GM19324 (cell line): ENCODE results near the gene ATP1A1.

Source experiments
- ATAC-seq: cut with Tn5 transposase; IDR thresholded peaks from one replicate; pipeline ENCODE4 v1.9.1; 2021; ENCODE audit warnings: mild to moderate bottlenecking, moderate library complexity; ENCODE audit not compliant: unreplicated experiment, low FRiP score

Gene ATP1A1

DNA sequence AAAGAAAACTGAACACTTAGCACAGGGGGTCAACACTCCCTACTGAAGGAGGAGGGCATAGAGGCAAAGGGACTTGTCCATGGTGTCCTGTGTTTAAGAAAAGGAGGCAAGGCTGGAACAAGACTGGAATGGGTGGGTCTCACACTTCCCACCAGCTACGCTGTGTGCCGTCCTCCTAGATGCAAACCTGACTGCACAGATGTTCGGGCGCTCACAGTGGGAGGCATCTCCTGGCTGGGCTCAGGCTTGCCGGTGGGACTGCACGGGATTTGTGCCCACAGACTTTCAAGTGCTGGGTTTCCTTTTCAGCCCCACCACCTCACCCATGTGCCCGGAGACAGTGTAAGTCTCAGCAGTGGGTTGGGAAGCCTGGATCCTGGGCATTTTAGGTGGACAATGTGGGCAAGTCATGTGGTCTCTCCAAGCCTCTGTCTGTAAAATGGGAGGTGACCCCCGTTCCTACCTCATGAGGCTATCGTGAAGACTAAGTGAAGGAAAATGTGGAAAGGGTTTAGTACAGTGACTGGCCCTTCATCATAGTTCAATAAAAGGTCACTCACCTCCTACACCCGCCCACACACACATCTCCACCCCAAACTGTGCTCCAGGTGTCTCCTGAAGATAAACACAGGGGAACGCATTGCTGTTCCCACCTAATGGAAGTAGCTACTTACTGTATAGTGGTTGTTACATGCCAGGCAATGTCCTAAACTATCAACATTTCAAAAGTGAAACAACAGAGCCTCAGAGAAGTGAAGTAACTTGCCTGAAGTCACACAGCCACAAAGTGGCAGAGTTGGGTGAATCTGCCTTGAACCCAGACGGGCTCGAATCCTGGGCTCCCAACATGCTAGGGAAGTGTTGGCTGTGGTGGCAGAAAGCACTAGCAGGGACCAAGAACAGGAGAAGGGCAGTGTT is 36.0 kb downstream of the ATP1A1 start:
- no peak for ATAC-seq

DNA sequence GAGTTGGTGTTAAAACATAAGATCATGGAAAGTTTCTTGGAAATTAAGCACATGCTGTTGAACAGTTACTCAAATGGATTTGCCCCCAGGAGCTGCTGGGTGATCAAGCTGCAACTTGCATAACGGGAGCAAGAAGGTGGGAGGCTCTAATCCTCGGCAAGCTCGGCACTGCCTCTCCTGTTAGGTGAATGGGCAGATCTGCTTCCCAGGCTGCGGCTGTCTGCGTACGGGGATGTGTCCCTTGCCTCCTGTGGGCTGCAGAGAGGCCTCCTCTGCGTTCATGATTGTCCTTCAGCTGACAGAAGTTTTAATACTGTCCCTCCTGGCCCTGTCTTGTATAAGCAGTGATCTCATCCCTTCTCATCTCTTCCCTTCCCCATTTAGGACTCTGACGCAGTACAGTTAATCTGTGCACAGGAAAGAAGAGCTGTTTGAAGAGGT is 36.7 kb downstream of the ATP1A1 start:
- ATAC-seq: no peak

DNA sequence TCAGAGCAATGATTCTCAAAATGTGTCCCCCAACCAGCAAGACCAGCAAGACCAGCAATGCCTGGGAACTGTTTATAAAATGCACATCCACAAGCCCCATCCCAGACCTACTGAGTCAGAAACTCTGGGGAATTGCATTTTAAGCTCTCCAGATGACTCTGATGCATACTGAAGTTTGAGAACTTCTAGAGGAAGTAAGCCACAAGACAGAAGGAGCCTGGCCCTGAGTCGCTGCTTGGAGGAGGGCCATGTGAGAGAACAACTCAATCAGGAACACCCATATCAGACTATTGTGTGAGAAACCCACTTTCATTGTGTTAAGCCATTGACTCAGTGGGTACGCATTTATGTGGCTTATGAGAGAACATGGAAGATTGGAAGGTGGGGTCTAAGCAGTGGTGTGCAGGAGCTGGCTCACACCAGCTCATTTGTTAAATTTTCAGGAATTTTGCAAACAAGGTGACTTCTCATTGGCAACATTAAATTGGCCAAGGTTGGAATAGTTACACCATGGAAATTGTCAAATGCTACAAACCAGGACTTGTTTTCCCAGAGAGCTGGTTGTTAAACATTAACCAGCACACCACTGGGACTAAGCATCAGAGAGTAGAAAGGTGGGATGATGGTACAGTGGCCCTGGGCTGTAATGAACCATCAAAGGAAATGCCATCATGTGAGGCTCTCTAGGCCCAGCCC is 38.9 kb downstream of the ATP1A1 start:
- ATAC-seq: no peak

DNA sequence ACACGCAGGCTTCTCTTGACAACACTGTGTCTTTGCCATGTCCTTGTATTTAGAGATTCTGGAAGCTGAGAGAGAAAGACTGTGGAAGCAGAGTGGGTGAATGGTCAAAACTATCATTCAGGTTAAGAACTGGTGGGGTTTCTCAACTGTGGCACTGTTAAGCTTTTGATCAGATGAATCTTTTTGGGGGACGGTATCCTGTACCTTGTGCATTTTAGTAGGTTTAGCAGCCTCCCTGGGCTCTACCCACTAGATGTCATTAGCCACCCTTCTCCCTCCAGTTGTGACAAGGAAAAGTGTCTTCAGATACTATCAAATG is 39.4 kb downstream of the ATP1A1 start:
- no peak for ATAC-seq

DNA sequence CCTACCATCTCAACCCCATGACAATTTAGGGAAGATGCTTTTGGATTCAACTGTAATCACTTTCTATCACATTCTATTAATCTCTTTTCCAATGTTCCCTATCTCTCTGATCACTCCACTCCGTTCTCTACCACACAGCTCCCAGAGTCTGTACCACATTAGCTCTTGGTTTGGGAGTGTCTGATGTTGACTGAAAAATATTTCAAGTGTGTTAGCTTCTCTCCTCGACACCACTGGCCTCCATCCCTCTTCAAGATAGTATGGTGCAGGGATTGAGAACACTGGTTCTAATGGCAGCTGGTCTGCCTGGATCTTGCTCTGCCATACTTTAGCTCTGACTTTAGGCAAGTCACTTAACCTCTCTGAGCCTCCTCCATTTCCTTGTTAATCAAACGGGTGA is 39.9 kb downstream of the ATP1A1 start:
- no peak for ATAC-seq

DNA sequence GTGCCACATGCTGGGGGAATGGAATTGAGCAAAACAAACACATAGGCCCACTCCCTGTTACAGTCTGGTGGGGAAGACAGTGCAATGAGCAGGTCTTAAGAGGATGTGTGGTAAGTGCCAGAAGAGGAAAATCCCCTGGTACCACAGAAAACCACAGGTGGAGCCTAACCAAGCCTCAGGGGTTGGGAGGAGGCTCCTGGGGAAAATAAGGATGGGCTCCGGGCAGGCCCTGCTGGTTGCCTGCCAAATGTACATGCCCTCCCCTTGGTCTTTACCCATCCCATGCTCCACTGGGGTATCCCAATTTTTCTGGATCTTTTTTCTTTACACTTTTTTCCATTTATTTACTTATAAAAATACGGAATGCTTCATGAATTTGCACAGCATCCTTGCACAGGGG is 40.4 kb downstream of the ATP1A1 start:
- ATAC-seq: no peak

DNA sequence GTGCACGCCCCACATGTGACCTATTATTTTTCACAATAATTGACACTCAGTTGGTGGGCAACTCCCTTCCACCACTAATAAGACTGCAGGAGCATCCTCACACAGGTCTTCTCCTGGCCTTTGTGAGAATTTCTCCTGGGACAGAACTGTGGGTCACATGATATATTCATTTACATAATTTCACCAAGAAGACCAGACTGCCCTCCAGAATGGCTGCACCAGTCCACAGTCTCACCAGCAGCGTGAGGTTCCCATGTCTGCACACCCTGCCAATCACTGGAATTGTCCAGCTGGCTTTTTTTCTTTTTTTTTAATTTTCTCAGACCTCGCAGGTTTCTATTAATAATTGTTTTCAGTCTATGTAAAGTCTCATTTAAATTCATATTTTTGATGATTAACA is 41.3 kb downstream of the ATP1A1 start:
- ATAC-seq: no peak

DNA sequence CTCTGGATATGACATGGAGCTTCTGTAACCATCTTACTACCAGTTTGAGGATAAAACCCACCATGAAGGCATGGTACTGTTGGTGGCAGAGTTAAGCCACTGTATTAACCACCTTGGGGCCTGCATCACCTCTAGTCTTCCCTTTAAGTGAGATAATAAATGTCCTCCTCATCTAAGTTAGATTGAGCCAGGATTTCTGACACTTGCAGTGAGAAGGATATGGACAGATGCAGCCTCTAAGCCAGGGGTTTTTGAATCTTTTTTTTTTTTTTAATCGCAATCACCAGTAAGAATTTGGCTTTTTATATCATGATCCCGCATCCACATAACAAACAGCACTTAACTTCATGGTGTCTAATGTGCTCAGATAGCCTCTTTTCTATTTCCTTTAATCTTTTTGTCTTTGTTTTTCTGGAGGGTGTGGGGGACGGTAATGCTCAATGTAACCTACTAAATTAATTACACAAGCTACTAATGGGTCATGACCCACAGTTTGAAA is 42.2 kb downstream of the ATP1A1 start:
- ATAC-seq: no peak

DNA sequence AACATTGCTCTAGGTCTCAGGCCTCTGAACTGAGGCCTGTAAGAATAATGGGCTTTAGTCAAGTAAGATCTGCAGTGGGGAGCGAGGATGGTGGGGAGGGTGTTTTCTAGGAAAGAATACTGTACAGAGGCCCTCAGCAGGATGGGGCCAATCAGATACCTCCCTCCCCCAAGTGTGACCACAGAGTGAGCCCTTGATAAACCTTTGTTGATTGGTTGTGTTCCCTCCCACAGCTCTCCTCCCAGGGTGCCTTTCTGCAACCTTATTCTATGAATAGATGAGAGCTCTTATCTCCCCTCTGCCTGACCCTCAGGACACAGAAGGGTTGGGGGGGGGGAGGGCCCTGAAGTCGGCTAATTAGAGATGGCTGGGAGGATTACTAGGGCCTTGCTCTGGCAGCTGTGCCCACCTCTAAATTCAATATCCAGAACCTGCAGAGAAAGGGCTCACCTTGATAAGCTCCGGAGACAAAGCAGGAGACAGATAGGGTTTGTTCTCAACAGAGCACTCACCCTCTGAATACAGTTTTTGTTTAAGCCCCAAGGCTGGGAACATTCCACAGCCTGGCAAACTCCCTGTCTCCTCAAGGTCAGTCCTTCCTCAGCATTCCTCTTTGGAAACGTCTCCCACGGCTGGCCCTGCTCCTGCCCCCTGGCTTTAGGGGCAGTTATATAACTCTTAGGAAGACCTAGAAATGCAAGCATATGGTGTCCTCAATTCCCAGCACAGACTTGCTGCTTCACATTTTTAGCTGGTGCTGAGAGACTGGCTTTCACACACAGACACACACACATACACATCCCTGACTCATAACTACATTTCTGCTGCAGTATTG is 42.9 kb downstream of the ATP1A1 start:
- no peak for ATAC-seq

DNA sequence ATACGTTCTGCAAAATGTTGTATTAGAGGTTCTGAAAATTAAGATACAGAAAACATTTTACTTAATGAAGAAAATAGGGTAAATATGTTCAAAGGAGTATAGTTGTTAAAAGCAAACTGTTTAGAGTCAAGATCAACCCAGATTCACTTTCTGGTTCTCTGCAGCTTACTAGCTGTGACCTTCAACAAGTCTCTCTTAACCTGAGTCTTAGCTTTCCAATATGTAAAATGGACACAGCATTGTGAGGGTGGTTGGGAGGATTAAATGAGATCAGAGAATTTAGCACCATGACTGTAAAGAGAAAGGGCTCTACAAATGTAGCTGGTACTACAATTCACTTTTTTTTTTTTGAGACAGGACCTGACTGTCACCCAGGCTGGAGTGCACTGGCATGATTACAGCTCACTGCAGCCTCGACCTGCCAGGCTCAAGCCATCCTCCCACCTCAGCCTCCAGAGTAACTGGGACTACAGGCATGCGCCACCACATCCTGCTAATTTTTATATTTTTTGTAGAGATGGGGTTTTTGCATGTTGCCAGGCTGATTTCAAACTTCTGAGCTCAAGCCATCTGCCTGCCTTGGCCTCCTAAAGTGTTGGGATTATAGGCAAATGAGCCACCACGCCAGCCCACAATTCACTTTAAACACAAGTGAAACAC is 43.9 kb downstream of the ATP1A1 start:
- no peak for ATAC-seq

DNA sequence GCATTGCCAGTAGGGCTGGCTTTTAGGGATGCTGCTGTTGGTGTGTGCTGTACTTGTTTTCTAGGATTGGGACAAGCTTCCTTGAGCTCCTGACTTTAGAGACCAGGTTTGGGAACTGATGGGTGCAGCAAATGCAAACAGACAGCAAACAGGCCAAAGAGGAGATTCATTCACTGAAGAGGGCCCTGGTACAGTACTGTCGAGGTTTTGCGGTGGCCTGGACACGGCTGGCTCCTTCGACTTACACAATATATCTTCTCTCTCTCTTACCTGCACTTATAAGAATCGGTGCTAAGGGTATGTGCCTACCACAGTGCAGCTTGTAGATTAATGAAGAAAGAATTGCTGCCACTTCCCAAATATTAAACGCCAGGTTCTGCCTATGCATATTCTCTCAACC is 44.6 kb downstream of the ATP1A1 start:
- no peak for ATAC-seq

DNA sequence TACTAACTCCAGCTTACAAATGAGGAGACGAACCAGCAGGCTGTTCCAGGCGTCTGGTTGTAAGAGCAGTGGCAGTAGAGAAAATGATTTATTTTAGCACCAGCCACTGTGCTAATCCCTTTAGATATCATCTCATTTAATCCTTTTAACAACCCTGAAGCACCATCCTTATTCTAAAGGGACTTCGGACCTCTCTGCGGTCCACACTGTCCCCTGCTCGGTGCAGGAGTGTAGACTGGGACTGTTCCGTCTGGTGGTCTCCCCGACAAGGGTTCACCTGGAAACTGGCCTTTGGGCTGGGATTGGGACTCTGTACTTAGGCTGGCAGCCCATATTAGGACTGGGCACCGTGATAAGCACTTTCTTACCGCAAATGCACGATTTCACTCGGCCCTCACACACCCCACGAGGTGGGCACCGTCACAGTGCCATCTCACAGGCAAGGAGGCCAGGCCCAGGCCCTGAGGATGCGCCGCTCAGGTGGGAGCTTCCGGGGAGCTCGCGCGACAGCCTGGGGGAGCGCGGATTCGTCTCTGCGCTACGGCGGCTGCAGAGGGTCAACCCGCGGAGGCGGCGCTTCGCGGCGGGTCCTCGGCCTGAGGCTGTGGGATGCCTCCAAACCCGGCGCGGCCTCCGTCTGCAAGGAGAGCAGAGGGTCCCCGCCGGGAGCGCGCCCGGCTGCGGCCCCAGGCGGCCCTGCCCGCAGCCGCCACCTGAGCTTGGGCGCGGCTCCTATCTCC is 45.2 kb downstream of the ATP1A1 start:
- peak; percentile 80 for ATAC-seq

DNA sequence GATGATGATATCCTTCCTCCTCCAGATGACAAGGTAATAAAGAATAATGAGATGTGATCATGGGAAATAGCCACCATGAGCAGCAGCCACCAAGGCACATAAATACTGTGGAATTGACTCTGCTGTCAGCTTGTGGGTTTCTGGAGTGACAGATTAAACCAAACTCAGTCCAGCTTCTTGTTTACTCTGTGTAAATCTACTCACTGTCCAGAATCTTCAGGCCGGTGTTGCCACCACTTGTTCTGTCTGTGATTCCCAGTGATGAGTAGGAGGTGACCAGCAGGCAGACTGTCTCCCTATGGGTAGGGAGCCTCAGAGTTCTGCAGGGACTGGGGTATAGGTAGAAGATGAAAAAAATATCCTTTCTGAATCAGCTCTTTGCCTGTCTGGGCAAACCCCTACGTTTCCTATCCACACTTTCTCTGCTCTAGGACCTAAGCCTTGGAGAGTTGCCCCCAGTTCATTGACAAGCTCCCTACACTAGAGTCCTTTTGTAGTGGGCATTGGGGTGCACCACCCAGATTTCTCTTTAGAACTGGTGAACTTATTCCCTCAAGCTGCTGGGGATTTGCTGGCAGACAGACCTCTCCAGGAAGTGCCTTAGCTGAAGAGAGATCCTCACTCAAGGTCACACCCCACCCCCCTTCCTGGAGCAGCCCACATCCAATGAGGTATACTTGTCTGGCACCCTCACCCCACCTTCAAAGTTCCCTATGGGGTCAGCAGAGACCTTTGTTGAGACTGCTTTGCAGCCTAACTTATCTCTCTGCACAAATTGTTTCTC is 47.6 kb downstream of the ATP1A1 start:
- no peak for ATAC-seq

DNA sequence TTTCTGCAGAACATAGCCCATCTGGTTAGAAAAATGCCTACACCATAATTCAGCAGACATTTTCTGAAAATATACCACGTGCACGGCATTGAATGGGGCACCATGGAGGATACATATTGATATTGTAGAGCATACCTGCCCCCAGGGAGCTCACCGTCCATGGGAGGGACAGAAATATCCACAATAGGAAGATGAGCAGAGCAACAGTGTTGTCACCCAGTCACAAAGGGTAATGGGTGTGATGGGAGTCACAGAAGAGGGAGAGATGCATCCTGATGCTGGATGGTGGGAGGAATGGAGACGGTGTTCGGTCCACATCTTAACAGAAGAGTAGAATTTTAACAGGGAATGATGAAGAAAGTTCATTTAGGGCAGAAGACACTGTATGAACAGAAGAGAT is 51.4 kb downstream of the ATP1A1 start:
- ATAC-seq: no peak

DNA sequence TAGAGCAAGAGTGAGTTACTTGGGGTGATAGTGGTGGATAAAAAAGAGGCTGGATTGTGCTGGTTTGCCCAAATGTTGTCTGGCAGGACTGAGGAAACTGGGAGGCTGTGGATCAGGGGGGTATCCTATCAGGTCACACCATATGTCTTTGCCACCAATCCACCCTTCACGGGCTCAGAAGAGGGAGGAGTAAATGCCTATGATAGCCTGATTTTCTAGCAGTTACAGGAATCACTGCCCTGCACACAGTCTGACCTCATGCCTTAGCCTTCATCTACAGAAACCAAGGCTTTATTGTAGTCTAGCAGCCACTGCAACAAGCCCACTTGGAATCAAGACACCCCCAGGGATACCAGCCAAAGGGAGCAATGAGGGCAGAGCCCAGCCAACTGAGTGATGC is 51.8 kb downstream of the ATP1A1 start:
- no peak for ATAC-seq

DNA sequence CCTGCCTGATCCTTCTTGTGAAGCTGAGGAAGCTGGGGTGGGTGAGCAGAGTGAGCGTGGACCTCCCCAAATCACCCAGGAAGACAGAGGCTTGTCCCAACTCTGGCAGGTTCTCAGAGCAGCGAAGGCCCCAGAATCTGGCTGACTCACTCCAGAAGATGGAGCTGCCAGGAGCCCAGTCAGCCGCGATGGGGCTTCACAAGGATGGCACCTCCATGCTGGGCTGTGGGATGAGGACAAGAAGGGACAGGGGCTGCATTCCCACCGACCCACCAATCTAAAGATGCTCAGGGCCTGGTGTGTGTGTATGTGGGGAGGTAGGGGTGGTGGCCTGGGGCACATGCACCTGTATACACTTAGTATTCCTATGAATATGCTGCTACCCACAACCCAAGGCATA is 52.9 kb downstream of the ATP1A1 start:
- no peak for ATAC-seq

DNA sequence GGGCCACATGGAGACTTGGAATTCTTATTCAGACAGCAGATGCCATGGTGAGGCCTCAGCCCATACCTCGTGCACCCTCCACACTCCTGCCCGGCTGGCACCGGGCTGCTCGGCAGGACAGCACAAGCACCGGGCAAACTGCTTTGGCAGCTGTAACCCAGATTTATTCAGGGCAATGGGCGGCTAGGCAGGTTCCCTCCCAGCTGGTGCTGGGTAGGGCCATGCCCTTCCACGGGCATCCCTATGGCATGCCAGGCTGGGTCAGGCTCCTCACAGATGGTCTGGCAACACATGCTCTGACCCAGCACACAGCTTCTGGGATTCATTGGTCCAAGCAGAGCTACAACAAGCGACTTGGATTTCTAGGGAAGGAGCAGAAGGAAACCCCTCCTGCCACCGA is 53.4 kb downstream of the ATP1A1 start:
- no peak for ATAC-seq

DNA sequence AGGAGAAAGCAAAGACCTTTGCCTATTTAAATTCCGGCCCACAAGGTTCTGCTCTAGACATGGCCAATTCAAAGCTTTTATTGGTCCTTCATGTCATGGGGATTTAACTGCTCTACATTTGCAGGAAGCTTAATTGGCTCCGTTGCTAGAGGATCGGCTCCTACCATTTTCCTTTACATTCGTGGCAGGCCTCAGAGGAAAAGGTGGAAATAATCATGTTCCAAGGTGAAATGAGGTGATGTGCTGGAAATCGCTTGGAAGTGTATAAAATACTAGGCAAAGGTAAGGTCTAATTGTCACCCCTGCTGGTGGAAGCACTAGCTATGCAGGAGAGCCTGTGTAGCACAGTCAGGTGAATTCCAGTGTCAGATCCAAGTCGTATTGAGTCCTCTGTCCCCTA is 55.5 kb downstream of the ATP1A1 start:
- ATAC-seq: no peak

DNA sequence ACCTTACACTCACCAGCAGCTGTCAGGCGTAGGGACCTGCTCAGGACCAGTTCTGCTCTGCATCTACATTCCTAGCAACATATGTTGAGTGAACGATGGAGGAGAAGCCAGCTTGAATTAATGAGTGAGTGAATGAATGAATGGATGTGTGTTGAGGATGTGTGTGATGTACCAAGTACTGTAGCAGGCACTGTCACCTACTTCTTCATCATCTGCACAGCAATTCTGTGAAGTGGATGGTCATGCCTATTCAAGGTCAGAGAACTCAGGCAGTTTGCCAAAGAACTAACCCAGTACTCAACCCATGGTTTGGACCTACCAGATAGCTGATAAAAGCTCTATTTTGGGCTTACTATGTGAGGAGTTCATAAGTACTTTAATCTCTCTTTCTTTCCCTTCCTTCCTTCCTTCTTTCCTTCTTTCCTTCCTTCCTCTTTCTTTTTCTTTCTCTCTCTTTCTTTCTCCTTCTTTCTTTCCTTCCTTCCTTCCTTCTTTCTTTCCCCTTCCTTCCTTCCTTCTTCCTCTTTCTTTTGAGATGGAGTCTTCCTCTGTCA is 56.9 kb downstream of the ATP1A1 start:
- no peak for ATAC-seq
